ENCODE data around the gene GINS2. TPM values are rescaled to one million over a fixed set of nuclear protein-coding genes. Genes with fewer than 3 reads are reported as not detected.

Gene GINS2
- polyA plus RNA-seq, 12 donors, result 6.4 to 16.5 (median 10.6) TPM; not detected in 1

- no peak for DNase-seq
These were observed 32.1 kb downstream of the GINS2 start for GRCh38 chr16:85656351-85657266.

- DNase-seq, result no peak
These were observed 33.3 kb downstream of the GINS2 start for GRCh38 chr16:85655216-85656129.

- no peak for DNase-seq
These were observed 34.3 kb downstream of the GINS2 start for GRCh38 chr16:85654251-85655095.

- no peak for DNase-seq
These were observed 35.4 kb downstream of the GINS2 start for GRCh38 chr16:85653290-85653891.

- DNase-seq, result no peak
These were observed 36.1 kb downstream of the GINS2 start for GRCh38 chr16:85652431-85653221.

GRCh38 chr16:85651629-85652430 is 36.9 kb downstream of the GINS2 start:
- no peak for DNase-seq

- no peak for DNase-seq
These were observed 37.7 kb downstream of the GINS2 start for GRCh38 chr16:85650844-85651628.

GRCh38 chr16:85650135-85650843 is 38.5 kb downstream of the GINS2 start:
- DNase-seq, result no peak

- DNase-seq, result no peak
These were observed 39.2 kb downstream of the GINS2 start for GRCh38 chr16:85649411-85650134.

- DNase-seq, result no peak
These were observed 39.9 kb downstream of the GINS2 start for GRCh38 chr16:85648805-85649204.

- DNase-seq, result no peak
These were observed 40.6 kb downstream of the GINS2 start for GRCh38 chr16:85648070-85648714.

- DNase-seq, result no peak
These were observed 41.8 kb downstream of the GINS2 start for GRCh38 chr16:85646976-85647375.

- no peak for DNase-seq
These were observed 42.3 kb downstream of the GINS2 start for GRCh38 chr16:85646358-85646907.

GRCh38 chr16:85645021-85645589 is 43.6 kb downstream of the GINS2 start:
- no peak for DNase-seq

- no peak for DNase-seq
These were observed 44.6 kb downstream of the GINS2 start for GRCh38 chr16:85644093-85644712.

Data from muscle of arm (tissue), 12 donors.